CD8-positive, alpha-beta memory T cell (primary cell): Measurements from ENCODE around the gene LIME1. TPM values are rescaled to one million over a fixed set of nuclear protein-coding genes. Genes with fewer than 3 reads are reported as not detected.
A peak's percentile ranks its signal among the peaks of the same experiment; 100 is the strongest.

ENCODE experiments used
- CTCF ChIA-PET: fragments of 350-600 bp; sonication (Branson Sonifier 250); formaldehyde crosslinking; loops from one replicate; lab custom pipeline; 2021; ENCODE audit warnings: antibody characterized with exemption; lab: Charles Lee
- POLR2A ChIA-PET: fragments of 350-600 bp; sonication (Branson Sonifier 250); formaldehyde crosslinking; loops from one replicate; lab custom pipeline; 2021; ENCODE audit warnings: antibody characterized with exemption; lab: Charles Lee
- DNase-seq, 5 donors: peaks; one replicate each; pipeline versions ENCODE4 v3.0.0 to v3.0.0-alpha.2; 2020 to 2022; ENCODE audit warnings: mixed read lengths in 1 of 5
- H3K27ac ChIP-seq: one replicate; pipeline ENCODE4 v1.7.0; 2013; ENCODE audit warnings: low read depth, mild to moderate bottlenecking, low read length, moderate library complexity
- H3K27me3 ChIP-seq: 2 replicates; pipeline ENCODE4 v1.7.0; 2013; ENCODE audit warnings: low read length, mild to moderate bottlenecking; ENCODE audit not compliant: insufficient read depth, poor library complexity, severe bottlenecking
- H3K36me3 ChIP-seq: 2 replicates; pipeline ENCODE4 v1.7.0; 2013; ENCODE audit warnings: mild to moderate bottlenecking, low read length, moderate library complexity; ENCODE audit not compliant: insufficient read depth
- H3K4me1 ChIP-seq: 2 replicates; pipeline ENCODE4 v1.7.0; 2013; ENCODE audit warnings: mild to moderate bottlenecking, low read length, moderate library complexity; ENCODE audit not compliant: insufficient read depth
- H3K4me3 ChIP-seq: 2 replicates; pipeline ENCODE4 v1.7.0; 2013; ENCODE audit warnings: mild to moderate bottlenecking, low read length
- H3K9me3 ChIP-seq: 2 replicates; pipeline ENCODE4 v1.7.0; 2013; ENCODE audit warnings: mild to moderate bottlenecking, low read length
- H3K27ac Mint-ChIP-seq, 8 donors: one replicate each; pipeline ENCODE4 v1.8.0; 2020 to 2021; ENCODE audit warnings: mixed read lengths in 8 of 8, mild to moderate bottlenecking in 6 of 8, inconsistent platforms in 3 of 8, moderate library complexity in 3 of 8
- H3K27me3 Mint-ChIP-seq, 2 donors: one replicate each; pipeline ENCODE4 v1.8.0; 2020 to 2021; ENCODE audit warnings: mixed read lengths in 2 of 2, mild to moderate bottlenecking in 1 of 2, moderate library complexity in 1 of 2
- H3K36me3 Mint-ChIP-seq, 3 donors: one replicate each; pipeline ENCODE4 v1.8.0; 2020 to 2021; ENCODE audit warnings: mixed read lengths in 3 of 3, inconsistent platforms in 1 of 3, mild to moderate bottlenecking in 1 of 3
- H3K4me1 Mint-ChIP-seq, 3 donors: one replicate each; pipeline ENCODE4 v1.8.0; 2020 to 2021; ENCODE audit warnings: mixed read lengths in 3 of 3, inconsistent platforms in 1 of 3, mild to moderate bottlenecking in 1 of 3
- H3K4me3 Mint-ChIP-seq, 7 donors: one replicate each; pipeline ENCODE4 v1.8.0; 2020 to 2021; ENCODE audit warnings: mixed read lengths in 7 of 7, mild to moderate bottlenecking in 6 of 7, moderate library complexity in 4 of 7, inconsistent platforms in 2 of 7
- H3K9me3 Mint-ChIP-seq, 5 donors: one replicate each; pipeline ENCODE4 v1.8.0; 2020 to 2022; ENCODE audit warnings: mixed read lengths in 5 of 5, mild to moderate bottlenecking in 3 of 5, moderate library complexity in 2 of 5, inconsistent platforms in 1 of 5
- polyA plus RNA-seq: library from polyadenylated mRNA; unstranded; fragments of 300-500 nt; fragmentation: Illumina TruSeq; gene quantifications from one replicate; pipeline ENCODE4 v1.2.3, GENCODE V29; 2021
- total RNA-seq, 2 experiments: library from RNA; stranded (reverse); gene quantifications; one replicate each; pipeline ENCODE4 v1.2.3, GENCODE V29; 2021

Gene LIME1
- total and polyA plus RNA-seq, 3 experiments from 2014 or later: 18.4 to 366 (median 19.6) TPM

DNA sequence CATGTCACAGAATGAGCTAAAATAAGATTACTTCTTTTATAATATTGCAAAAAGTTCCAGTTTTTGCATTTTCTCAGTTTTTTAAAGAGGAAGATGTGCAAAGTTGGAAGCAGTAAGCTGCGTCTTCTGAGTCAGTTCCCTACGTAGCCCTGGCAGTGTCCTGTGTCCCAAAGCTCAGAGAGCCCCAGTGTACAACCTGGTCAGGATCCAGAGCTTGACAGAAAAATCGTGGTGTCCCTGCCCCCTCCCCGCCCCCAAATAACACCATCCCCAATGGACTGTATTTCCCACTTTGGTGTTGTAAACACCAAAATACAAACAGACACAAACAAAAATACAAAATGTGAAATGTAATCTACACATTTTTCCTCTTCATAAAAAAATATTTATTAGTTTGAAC lies 7.7 kb downstream of the LIME1 start:
- Histone ChIP-seq H3K4me3 (no peak overlapping the region), H3K4me1 (peaks cover 9% of the 10 kb centered on the region), H3K27ac (no peak overlapping the region), H3K9me3 (no peaks in the 10 kb centered on the region), H3K27me3 (no peaks in the 10 kb centered on the region), H3K36me3 (peaks cover 11% of the 10 kb centered on the region)
- no peak overlapping the region for H3K4me3 Mint-ChIP-seq
- POLR2A ChIA-PET: no interaction called here
- H3K27me3 Mint-ChIP-seq: no peaks in the 10 kb centered on the region
- DNase-seq: no peak
- peaks cover 0 to 11% (median 0%) of the 10 kb centered on the region in 3 donors for H3K36me3 Mint-ChIP-seq
- CTCF ChIA-PET: interaction anchor here (1.2 to 1.4 kb wide), 2 partner anchors 8 to 36 kb away, joined by 3 read pairs; partner anchors contain the start of genes ARFRP1 and ZGPAT
- H3K4me1 Mint-ChIP-seq: peaks cover 0 to 9% (median 5%) of the 10 kb centered on the region in 3 donors
- H3K9me3 Mint-ChIP-seq: no peaks in the 10 kb centered on the region
- H3K27ac Mint-ChIP-seq: peak overlapping the region in 1 of 8 donors; percentile 26

DNA sequence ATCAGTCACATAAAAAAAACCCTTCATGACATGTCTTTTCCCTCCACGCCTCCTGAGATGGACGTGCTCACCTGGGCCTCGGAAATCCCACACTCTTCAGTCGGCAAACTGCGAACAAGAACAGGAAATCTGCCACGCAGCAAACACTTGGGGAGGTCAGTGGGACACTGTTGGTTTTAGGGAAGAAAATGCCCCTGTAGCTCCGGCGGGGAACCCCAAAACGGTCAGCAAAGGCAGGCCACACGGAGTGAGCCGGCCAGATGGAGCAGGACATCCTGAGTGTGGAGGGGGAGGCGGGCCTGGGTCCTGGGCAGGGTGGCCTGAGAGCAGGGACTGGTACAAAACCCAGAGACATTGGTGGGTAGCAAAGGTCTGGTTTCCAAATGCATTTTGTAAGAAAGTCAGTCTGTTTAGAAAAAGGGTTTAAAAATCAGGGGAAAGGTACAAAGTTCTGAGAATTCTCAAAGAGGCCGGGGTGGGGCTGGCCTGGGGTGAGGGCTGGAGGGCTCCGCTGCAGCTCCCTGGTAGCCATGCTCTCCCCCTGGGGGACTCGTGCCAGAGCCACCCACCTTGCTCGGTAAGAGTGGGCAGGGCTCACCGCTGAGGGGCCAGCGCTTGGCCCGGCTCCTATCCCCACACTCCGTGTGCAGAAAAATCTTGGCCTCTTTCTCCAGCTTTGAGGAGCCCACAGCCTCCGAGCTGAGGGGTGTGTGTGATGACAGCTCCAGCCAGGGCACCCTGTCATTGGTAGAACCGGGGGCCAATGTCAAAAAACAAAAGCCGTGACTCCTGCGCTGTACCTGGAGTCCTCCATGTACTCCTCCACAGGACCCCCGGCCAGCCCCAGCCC lies 8.3 kb downstream of the LIME1 start:
- peaks cover 0 to 11% (median 0%) of the 10 kb centered on the region in 3 donors for H3K36me3 Mint-ChIP-seq

DNA sequence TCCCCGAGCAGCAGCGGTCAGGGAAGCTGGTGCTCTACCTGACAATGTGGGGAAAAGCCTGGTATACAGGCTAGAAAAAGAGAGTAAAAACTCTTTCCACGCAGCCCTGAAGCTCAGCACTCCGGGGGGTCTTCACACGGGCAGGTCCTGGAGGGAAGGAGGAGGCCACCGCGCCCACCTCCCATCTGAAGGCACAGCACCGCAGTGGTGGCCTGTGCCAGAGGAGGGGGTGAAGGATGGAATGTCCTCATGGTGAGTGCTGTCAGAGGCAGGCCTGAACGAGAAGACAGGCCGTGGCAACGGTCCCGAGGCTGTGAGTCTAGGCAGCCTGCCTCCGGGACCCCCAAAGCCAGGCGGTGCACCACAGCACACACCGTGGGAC lies 9.0 kb downstream of the LIME1 start:
- Mint-ChIP-seq H3K36me3 (peaks cover 0 to 11% (median 0%) of the 10 kb centered on the region in 3 donors), H3K9me3 (no peaks in the 10 kb centered on the region), H3K27me3 (no peaks in the 10 kb centered on the region), H3K4me3 (peak overlapping the region in 1 of 7 donors; percentile 40), H3K4me1 (peaks cover 1 to 18% (median 9%) of the 10 kb centered on the region in 3 donors), H3K27ac (no peak overlapping the region)
- POLR2A ChIA-PET: interaction anchor here (1.0 to 1.8 kb wide), 2 partner anchors 9 to 192 kb away, joined by 3 to 6 read pairs; partner anchors contain the start of gene LIME1
- no peak overlapping the region for H3K27ac ChIP-seq
- H3K4me1 ChIP-seq: peaks cover 18% of the 10 kb centered on the region
- H3K36me3 ChIP-seq: peaks cover 11% of the 10 kb centered on the region
- DNase-seq: no peak
- no peaks in the 10 kb centered on the region for H3K27me3 ChIP-seq
- no peaks in the 10 kb centered on the region for H3K9me3 ChIP-seq
- H3K4me3 ChIP-seq: no peak overlapping the region
- CTCF ChIA-PET: interaction anchor here (0.7 kb wide), 1 partner anchor 208 kb away, joined by 4 read pairs; no protein-coding TSS in a partner anchor

More for the DNA sequence above, 8.3 kb downstream of the LIME1 start:
- H3K9me3 Mint-ChIP-seq: no peaks in the 10 kb centered on the region
- CTCF ChIA-PET: interaction anchor here (0.7 to 1.4 kb wide), 3 partner anchors 9 to 207 kb away, joined by 3 to 4 read pairs (median 3); partner anchors contain the start of genes ARFRP1 and ZGPAT
- no peak overlapping the region for H3K4me3 Mint-ChIP-seq
- peaks cover 11% of the 10 kb centered on the region for H3K36me3 ChIP-seq
- no peaks in the 10 kb centered on the region for H3K27me3 Mint-ChIP-seq
- no peak overlapping the region for H3K27ac Mint-ChIP-seq
- H3K9me3 ChIP-seq: no peaks in the 10 kb centered on the region
- H3K4me1 Mint-ChIP-seq: peaks cover 0 to 13% (median 8%) of the 10 kb centered on the region in 3 donors
- peaks cover 12% of the 10 kb centered on the region for H3K4me1 ChIP-seq
- DNase-seq: no peak
- POLR2A ChIA-PET: interaction anchor here (1.0 to 1.8 kb wide), 2 partner anchors 9 to 192 kb away, joined by 3 to 6 read pairs; partner anchors contain the start of gene LIME1
- H3K27ac ChIP-seq: no peak overlapping the region
- H3K27me3 ChIP-seq: no peaks in the 10 kb centered on the region
- H3K4me3 ChIP-seq: no peak overlapping the region

DNA sequence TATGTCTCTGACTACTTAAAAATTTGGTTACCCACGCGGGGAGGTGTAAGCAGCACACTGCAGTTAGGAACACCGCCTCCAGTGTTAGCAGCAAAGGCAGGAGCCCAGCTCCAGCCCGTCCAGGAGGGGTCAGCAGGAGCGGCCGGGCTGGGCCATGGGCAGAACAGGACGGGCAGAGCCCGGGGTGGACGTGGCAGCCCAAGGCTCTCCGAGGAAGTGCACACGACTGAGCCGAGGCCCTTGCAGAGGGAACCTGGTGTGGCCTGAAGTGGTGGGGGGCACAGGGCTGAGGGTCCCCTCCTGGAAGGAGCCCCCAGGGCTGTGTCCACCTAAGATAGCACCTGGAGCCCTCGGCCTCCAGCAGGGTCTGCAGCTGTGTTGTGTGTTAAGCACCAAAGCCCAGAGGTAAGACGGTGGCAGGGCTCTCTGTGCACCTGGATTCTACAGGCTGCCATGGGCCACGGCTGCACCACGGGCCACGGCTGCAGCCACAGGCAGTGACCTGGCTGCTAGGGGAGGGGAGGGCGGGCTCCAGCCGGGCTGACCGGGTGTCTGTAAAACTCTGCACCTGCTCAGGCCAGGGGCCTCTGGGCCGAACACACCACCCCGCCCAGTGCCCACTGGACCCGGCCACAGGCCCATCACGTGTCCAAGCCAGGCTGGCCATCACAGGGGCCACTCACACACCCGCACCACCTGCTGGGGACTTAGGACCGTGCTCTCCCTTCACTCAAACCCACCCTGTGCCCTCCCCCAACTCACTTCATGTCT lies 9.7 kb downstream of the LIME1 start:
- Histone ChIP-seq H3K27ac (no peak overlapping the region), H3K36me3 (peaks cover 11% of the 10 kb centered on the region), H3K27me3 (no peaks in the 10 kb centered on the region), H3K9me3 (no peaks in the 10 kb centered on the region), H3K4me3 (no peak overlapping the region), H3K4me1 (peaks cover 23% of the 10 kb centered on the region)
- peaks cover 8 to 26% (median 16%) of the 10 kb centered on the region in 3 donors for H3K4me1 Mint-ChIP-seq
- ChIA-PET CTCF (interaction anchor here (0.7 kb wide), 1 partner anchor 208 kb away, joined by 4 read pairs; no protein-coding TSS in a partner anchor), POLR2A (interaction anchor here (1.0 to 1.8 kb wide), 2 partner anchors 10 to 193 kb away, joined by 3 to 6 read pairs; partner anchors contain the start of gene LIME1)
- H3K36me3 Mint-ChIP-seq: peaks cover 0 to 11% (median 0%) of the 10 kb centered on the region in 3 donors
- no peak for DNase-seq
- no peaks in the 10 kb centered on the region for H3K9me3 Mint-ChIP-seq
- H3K27me3 Mint-ChIP-seq: no peaks in the 10 kb centered on the region
- no peak overlapping the region for H3K4me3 Mint-ChIP-seq
- no peak overlapping the region for H3K27ac Mint-ChIP-seq

DNA sequence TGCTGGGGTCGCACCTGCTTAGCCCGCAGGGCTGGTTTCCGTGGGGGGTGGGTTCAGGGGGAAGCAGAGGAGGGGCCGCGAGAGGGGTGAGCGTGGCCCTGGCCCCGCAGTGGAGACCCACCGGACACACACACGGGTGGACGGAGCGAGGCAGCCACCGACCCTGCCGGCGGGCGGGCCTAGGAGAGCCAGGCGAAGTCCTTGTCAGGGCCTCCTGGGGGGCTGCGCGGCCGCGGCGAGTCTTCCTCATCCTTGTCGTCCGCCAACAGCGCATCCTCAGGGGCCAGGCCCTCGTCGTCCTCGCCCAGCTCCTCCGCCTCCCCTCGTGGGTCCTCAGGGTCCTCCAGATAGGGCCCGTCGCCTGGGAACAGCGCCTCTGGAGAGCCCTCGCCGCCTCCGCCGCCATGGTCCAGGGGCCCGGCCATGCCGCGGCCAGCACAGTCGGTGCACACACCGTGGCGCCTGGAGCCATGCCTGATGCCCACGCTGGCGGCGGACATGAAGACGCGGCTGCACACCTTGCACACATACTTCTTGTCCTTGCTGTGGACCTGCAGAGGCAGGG lies 10.4 kb downstream of the LIME1 start:
- no peak for DNase-seq
- POLR2A ChIA-PET: interaction anchor here (1.8 kb wide), 1 partner anchor 11 kb away, joined by 6 read pairs; the partner anchor contains the start of gene LIME1
- Histone ChIP-seq H3K4me3 (no peak overlapping the region), H3K36me3 (peaks cover 7% of the 10 kb centered on the region), H3K27ac (no peak overlapping the region), H3K27me3 (no peaks in the 10 kb centered on the region), H3K4me1 (peaks cover 20% of the 10 kb centered on the region), H3K9me3 (no peaks in the 10 kb centered on the region)
- CTCF ChIA-PET: interaction anchor here (0.6 kb wide), 1 partner anchor 35 kb away, joined by 3 read pairs; no protein-coding TSS in a partner anchor
- no peak overlapping the region for H3K4me3 Mint-ChIP-seq
- peaks cover 0 to 9% (median 0%) of the 10 kb centered on the region in 3 donors for H3K36me3 Mint-ChIP-seq
- H3K4me1 Mint-ChIP-seq: peaks cover 10 to 25% (median 18%) of the 10 kb centered on the region in 3 donors
- no peak overlapping the region for H3K27ac Mint-ChIP-seq
- no peaks in the 10 kb centered on the region for H3K27me3 Mint-ChIP-seq
- H3K9me3 Mint-ChIP-seq: no peaks in the 10 kb centered on the region

DNA sequence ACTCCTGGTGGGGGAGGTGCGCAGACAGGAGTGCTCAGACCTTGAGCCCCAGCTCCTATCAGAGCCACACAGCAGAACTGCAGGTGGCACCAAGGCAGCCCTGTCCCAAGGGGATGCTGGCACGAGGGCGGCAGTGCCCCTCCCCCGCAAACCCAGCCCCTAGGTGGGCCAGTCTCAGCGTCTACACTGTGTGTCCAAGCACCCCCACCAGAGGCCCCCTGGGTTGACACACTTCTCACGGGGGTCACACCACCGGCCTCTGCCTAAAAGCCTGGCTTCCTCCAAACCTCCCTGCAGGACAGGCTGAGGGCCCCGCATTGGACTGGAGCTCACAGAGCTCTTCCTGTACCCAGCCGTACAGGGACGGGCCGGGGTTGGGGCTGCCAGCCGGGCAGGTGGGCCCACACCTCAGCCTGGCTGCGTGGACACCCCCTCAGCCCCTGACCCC lies 11.2 kb downstream of the LIME1 start:
- no peak for DNase-seq
- H3K27me3 ChIP-seq: no peaks in the 10 kb centered on the region
- H3K36me3 ChIP-seq: peaks cover 2% of the 10 kb centered on the region
- Mint-ChIP-seq H3K36me3 (peaks cover 0 to 9% (median 0%) of the 10 kb centered on the region in 3 donors), H3K4me3 (no peak overlapping the region), H3K4me1 (peaks cover 10 to 29% (median 21%) of the 10 kb centered on the region in 3 donors), H3K27me3 (no peaks in the 10 kb centered on the region), H3K9me3 (no peaks in the 10 kb centered on the region), H3K27ac (no peak overlapping the region)
- H3K4me1 ChIP-seq: peaks cover 20% of the 10 kb centered on the region
- H3K27ac ChIP-seq: no peak overlapping the region
- H3K4me3 ChIP-seq: no peak overlapping the region
- CTCF ChIA-PET: interaction anchor here (0.6 kb wide), 1 partner anchor 34 kb away, joined by 3 read pairs; no protein-coding TSS in a partner anchor
- no peaks in the 10 kb centered on the region for H3K9me3 ChIP-seq
- POLR2A ChIA-PET: no interaction called here
